H1 (cell line): Measurements from ENCODE around the gene CHRM4. TPM values are rescaled to one million over a fixed set of nuclear protein-coding genes. Genes with fewer than 3 reads are reported as not detected.

Experiments used
- CHD7 ChIP-seq: fragments of 300-600 bp; sonication (generic); IDR thresholded peaks from 2 replicates; pipeline ENCODE4 v1.7.1; 2012; ENCODE audit warnings: low read length, moderate library complexity, mild to moderate bottlenecking, inconsistent platforms; ENCODE audit not compliant: insufficient replicate concordance
- CTBP2 ChIP-seq: IDR thresholded peaks from 2 replicates; pipeline ENCODE4 v1.7.0; 2011; ENCODE audit warnings: borderline replicate concordance, mild to moderate bottlenecking, moderate library complexity, mixed read lengths, low read length; ENCODE audit not compliant: insufficient read depth, insufficient read length
- EP300 ChIP-seq, 2 experiments: IDR thresholded peaks; 1 replicate in 1 of 2; 2 replicates in 1 of 2; pipeline ENCODE4 v1.6.1; 2011 to 2012; ENCODE audit warnings: low read depth in 2 of 2, low read length in 2 of 2, mild to moderate bottlenecking in 2 of 2, borderline replicate concordance in 1 of 2, inconsistent platforms in 1 of 2, moderate library complexity in 1 of 2
- HDAC6 ChIP-seq: IDR thresholded peaks from one replicate; pipeline ENCODE4 v1.7.1; 2012; ENCODE audit warnings: low read depth, mild to moderate bottlenecking, inconsistent platforms, low read length, moderate library complexity
- JUND ChIP-seq: IDR thresholded peaks from 2 replicates; pipeline ENCODE4 v1.6.1; 2011; ENCODE audit warnings: mild to moderate bottlenecking, improper control_type of control experiment, low read length
- KDM1A ChIP-seq: fragments of 200-600, 300-600 bp; sonication (generic); IDR thresholded peaks from 2 replicates; pipeline ENCODE4 v1.7.1; 2016; ENCODE audit warnings: mild to moderate bottlenecking, low read length, borderline replicate concordance
- SIN3A ChIP-seq, 2 experiments: IDR thresholded peaks in 1 of 2; conservative IDR thresholded peaks in 1 of 2; 2 replicates each; pipeline ENCODE4 v1.6.1; 2011 to 2012; ENCODE audit warnings: low read length in 2 of 2, improper control_type of control experiment in 1 of 2, low read depth in 1 of 2, mild to moderate bottlenecking in 1 of 2
- TBP ChIP-seq: IDR thresholded peaks from 2 replicates; pipeline ENCODE4 v1.6.1; 2011; ENCODE audit warnings: low read depth, low read length, improper control_type of control experiment
- polyA plus RNA-seq, 7 experiments: library from polyadenylated mRNA; depleted of rRNA in 3 of 7; stranded (reverse) in 5 of 7; unstranded in 2 of 7; fragments of >200 nt in 5 of 7; fragments of 200-250 nt in 2 of 7; gene quantifications; 1 replicate in 5 of 7; 2 replicates in 1 of 7; 4 replicates in 1 of 7; pipeline versions ENCODE4 v1.2.1 to v1.2.3, GENCODE V29; 2011 to 2013; ENCODE audit warnings: missing spikeins in 2 of 7, mixed read lengths in 2 of 7
- total RNA-seq: library from RNA; stranded (reverse); fragmentation: NEBNext Ultra II Directional; extraction: Animal tissue kit (Norgen Biotek cat#: 25700); gene quantifications from 2 replicates; pipeline ENCODE4 v1.2.1, GENCODE V29; 2021

The CHRM4 gene
- total and polyA plus RNA-seq, 2 of the 8 experiments (the other 6 are each of a cell fraction or from before 2014, with no cell fraction given), result 1.1 to 1.3 TPM

- TF ChIP-seq CHD7, result peak; percentile 82
- peak in 1 of 2 experiments; percentile 85; a peak in 1 of 3 replicates for TF ChIP-seq EP300 (IDR thresholded peaks at IDR 0.05; ENCODE audit: borderline replicate concordance in 1 of 2, low read depth in 2 of 2, low read length in 2 of 2)
- peak; percentile 95 for TF ChIP-seq CTBP2
- no peak; the same call in 1 of the 2 replicates for TF ChIP-seq KDM1A
- no peak for TF ChIP-seq HDAC6
- no peak; the same call in 1 of the 2 replicates for TF ChIP-seq JUND
- 0 out of 4 replicates have a peak, but pooled peaks have one; percentile 51 to 72 for TF ChIP-seq SIN3A (conservative IDR thresholded peaks at IDR 0.05 in 1 of 2, IDR thresholded peaks at IDR 0.05 in 1 of 2; ENCODE audit: low read depth in 1 of 2, low read length in 2 of 2)
- no peak for TF ChIP-seq TBP
Measured at GRCh38 chr11:46338988-46339666, 52.4 kb downstream of the CHRM4 start (continued).
